ENCODE data around the gene C3orf22.

Gene C3orf22

DNA sequence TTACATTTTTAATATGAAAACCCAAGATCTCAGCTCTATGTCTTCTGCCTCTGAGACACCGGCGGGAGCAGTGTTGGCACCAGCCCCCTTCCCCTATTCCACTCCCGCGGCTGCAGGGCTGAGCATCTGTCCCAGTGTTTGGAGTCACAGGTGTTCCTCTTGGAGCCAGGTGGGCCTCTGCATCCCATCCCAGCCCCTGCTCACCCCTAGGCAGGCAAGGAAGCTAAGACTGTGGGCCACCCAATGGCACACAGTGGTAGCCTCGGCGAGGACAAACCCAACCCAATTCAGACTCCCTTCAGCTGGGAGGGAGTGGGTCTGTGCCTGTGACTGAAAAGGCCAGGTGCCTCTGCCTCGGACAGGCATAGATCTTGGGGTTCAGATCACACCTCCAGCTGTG, 31.7 kb downstream of the C3orf22 start:
- DNase-seq (ENCODE audit: low read depth), result no peak

DNA sequence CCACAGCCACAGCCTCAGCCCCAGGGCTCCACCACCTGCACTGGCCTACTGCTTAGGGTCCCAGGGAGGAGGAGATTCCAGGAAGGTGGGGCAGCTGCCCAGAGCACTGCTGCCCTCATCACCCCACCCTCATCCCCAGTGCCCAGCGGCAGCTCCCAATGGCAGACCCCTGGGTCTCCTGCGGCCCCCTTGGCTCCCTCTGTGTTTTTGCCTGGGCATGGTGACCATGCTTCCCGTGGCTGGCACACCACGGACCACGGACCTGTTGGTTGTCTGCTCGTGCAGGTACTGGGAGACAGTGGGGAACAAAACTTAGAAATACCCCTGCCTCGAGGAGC, 32.1 kb downstream of the C3orf22 start:
- DNase-seq (ENCODE audit: low read depth), result no peak

DNA sequence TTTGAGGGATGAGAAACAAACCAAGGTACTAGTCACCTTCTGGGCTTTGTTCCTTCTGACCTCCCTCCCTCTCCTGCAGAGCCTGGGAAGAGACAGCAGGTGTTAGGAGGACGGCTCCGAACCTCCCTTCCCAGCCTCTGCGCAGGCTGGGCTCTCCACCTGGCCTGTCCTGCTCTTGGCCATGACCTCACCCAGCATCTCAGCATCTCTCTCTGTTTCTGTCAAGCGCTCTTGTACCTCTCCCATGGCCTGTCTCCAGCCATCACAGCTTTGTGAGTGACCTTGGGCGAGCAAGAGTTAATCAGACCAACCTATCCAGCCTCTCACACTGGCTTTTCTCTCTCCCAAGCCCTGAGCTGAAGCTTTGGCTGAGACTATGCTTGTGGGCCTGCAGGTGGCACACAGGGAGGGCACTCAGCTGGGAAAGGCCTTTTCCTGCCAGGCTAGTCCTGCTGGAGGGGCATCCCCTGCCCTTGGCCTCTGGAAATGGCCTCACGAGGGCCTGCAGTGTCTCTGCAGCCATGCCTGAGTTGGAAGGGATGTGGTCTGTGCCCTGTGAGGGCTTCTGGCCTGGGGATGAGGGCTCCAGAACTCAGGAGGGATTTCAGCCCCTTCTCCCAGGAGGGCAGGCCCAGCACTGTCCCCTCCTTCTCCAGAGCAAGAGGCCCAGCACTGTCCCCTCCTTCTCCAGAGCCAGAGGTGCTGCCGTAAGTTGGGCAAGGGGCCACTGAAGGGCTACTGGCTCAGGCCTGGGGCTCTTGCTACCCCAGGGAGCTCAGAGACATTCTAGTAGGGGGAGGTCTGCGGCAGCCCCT, 32.7 kb downstream of the C3orf22 start:
- no peak for DNase-seq (ENCODE audit: low read depth)

DNA sequence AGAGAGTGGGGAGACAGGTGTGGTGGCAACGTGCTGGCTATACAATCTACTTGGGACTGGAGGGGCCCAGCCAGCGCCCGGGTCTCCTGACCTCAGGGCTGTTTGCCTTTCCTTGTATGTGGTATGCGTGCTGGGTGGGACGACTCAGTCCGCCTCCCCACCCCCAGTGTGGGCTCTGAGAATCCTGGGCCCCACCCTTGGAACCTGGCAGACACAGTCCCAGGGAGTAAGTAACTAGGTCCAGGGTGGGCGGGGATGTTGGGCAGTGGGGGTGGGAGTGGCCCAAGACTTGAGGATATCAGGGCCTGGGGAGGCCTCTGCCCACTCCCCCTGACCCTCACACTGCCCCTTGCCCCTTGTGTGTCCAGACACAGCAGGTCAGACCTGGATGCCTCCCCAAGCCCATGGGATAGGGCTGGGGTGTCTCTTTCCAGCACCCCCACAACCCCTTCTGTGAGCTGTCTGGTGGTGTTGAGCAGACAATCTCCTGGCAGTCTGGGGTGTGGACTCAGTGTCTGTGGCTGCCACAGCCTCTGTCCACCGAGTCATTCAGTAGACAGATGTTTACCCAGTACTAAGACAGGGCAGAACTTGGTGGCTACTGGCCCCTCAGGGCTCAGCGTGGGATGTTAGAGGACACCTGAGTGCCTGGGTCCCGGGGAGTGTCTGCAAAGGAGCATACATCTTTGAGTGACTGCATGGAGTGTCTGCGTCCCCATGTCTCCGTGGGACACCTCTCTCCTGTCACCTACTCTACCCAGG, 33.5 kb downstream of the C3orf22 start:
- DNase-seq (ENCODE audit: low read depth), result no peak

DNA sequence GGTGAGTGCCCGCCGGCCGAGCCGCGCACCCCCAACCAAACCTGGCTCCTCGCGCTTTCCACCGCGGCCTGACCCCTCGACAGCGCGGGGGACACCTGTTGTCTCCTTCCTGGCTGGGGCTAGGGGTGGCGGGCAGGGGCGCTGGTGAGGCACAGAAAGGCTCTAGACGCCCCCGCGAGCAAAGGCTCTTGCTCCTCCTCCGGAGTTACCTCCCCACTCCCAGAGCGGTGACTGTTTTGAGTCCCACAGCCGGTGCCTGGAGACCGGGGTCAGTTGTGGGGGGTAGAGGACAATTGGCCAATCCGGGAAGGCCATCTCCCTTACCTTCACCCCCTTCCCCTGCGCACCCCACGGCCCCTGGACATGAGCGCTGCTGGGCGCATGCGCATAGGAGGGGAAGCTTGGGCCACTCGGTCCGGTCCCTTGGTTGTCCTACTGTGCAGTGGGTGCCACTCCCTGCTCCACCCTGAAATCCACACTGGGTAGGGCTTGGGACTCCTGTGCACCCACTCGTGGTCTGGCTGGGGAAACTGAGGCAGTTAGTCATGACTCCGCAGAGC, 34.2 kb downstream of the C3orf22 start:
- no peak for DNase-seq (ENCODE audit: low read depth)

DNA sequence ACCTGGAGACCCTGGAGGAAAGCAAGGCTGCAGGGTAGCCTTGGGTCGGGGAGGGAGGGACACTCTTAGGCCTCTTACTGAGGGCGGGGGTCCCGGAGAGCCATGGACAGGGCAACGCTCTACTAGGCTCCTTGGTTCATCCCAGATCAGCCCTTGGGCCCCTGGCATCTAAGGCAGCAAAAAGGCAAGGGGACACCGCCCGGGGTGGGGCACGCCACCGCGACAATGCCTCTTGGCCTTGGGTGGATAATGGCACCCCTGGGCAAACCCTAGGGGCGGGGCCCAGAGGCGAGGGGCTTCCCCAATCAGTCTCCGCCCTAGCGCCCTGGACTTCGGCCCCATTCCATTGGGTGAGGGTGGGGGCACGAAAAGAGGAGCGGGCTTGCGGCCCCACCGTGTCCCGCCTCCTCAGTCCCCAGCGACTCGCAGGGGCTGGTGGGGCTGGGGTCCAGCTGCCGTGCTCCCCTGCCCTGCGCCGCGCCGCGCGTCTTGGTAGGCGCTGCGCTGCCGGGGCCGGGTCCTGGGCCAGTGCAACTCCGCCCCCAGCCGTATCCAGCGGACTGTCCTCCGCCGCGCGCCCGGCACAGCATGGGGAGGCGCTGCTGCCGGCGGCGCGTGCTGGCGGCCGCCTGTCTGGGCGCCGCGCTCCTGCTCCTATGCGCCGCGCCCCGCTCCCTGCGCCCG, 34.8 kb downstream of the C3orf22 start, which contains the start of gene CHST13:
CHST13 (plus strand) TSS at position 411 of the 684 bp plus-strand sequence; CDS start at position 589, 178 bp downstream.
- DNase-seq (ENCODE audit: low read depth), result no peak

DNA sequence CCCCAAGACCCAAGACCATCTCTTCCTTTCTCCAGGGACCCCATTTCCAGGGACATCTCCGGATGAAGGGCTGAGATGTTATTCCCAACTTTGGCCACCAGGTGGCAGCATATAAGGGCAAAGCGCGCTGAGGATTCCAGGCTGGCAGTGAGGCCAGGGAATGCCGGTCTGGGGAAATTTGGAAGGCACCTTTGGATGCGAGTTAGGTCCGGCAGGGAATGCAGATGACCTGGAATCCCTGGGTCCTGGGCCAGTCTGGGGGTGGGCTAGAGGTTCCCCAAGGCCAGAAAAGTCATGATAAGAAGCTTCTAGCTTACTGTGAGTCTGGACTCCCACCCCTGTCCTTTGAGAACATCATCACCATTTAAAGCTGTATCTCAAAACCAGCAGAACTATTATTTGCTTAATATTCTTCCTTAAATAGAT, 36.4 kb downstream of the C3orf22 start:
- no peak for DNase-seq (ENCODE audit: low read depth)

DNA sequence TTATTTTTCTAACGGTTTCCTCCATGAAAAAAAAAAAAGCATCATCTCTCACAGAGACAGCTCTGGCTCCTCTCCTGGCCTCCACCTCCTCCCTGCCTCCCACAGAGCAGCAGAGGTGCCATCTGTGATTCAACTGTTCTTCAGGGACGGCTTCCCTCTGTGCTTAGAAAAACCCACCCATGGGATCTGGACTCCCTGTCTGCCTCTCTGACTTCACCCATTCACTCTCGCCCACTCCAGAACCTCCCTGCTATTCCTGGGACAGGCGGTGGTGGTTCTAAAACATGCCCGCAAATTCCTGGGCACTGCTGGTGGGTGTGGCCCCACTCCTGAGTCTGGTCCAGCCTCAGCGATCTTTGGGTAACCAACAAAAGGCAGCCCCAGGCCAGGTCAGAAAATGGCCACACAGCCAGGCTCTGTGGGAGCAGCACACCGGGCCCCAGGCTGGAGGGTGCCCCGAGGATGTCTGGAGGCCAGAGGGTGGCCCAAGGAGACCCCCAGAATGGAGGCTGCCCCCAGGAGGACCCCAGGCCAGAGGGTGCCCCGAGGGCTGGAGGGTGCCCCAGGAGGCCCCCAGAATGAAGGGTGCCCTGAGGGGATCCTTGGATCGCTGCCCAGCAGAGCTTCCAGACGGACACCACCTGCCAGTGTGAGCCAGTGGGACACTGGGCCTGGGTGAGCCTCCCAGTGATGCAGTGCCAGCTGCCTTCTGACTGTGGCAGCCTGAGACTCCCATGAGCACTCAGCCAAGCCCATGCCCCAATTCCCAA, 37.4 kb downstream of the C3orf22 start:
- no peak for DNase-seq (ENCODE audit: low read depth)

DNA sequence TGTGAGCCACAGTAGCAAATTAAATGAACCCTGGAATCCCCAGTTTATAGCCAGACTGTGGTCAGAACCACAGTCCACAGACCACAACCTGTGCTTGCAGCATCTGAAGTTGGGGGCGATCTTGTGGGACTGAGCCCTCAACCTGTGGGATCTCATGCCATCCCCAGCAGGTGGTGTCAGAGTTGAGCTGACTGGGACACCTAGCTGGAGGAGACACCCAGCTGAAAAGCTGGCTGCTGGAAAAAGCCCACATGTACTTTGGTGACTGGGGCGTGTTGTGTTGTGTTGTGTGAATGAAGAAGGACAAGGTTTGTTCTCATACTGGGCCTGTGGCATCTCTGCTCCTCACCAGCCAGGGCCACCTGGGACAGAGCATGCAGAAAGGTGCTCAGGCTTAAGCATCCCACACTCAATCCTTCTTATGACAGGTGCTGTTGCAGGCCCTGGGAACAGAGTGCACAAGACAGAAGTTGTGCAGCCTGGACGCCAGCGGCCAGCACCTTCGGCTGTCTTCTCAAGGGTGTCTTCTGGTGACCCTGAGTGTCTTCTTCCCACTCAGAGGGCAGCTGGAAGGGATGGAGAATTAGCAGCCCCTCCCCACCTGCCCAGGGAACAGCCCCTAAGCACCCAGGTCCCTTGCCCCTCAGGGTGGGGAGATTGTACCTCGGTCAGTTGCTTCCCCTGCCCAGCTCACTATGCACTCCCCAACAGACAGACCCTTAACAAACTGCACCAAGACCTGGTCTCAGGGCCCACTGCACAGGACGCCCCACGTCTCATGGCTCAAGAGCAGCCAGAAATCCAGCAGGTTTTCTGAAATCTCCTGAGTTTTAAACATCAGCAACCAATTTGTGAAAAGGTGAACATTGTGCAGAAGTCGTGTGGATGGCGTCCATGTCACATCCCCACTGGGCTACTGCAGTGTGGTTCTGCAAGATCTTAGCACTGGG, 39.0 kb downstream of the C3orf22 start:
- DNase-seq (ENCODE audit: low read depth), result no peak

DNA sequence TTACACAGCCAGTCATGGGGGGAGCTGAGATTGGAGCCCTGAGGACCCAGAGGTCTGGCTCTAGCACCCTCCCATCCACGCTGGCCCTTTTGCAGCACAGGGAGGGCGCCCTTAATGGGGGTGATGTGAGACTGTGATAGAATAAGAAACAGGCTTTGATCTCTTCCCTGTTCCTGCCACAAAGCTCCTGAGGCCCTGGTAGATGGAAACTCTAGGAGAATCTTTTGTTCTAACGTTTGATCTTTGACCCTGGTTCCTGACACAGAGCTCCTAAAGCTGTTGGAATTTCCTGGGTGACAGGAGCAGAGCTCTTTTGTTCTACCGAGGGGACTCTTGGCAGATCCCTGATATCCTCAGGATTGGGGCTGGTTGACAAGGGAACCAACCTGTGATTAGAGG, 40.0 kb downstream of the C3orf22 start:
- DNase-seq (ENCODE audit: low read depth), result no peak

DNA sequence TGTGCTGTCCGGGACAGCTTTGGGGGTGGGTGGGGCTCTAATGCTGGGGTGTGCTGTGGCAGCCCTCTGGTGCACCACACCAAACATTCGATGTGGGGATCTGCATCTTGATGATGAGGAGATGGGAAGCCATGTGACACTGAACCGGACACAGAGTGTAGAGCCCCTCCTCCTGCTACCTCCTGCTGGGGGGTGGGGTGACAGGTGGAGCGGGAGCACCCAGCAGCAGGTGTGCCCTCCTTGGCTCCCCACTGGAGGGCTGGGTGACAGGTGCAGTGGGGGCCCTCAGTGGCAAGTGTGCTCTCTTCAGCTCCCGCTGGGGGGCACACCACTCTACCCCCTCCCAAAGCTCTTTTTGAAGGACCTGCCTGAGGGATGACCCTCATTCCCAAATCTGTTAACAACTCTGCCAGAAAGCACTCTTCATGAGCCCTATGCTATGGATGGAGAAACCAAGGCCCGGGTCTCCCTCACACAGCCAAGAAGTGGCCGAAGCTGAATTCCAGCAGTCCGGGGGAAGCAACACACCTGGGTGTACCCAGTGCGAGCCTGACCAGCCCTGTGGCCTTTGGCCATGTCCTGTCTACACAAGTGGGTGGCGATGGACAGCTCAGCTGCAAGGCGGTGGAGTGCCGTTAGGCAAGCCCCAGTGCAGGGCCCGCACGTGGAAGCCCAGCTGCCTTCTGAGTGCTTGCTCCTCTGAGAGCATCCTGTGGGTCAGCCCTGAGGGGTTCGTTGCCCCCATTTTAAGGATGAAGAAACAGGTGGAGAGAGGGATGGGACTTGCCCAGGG, 40.5 kb downstream of the C3orf22 start:
- no peak for DNase-seq (ENCODE audit: low read depth)

DNA sequence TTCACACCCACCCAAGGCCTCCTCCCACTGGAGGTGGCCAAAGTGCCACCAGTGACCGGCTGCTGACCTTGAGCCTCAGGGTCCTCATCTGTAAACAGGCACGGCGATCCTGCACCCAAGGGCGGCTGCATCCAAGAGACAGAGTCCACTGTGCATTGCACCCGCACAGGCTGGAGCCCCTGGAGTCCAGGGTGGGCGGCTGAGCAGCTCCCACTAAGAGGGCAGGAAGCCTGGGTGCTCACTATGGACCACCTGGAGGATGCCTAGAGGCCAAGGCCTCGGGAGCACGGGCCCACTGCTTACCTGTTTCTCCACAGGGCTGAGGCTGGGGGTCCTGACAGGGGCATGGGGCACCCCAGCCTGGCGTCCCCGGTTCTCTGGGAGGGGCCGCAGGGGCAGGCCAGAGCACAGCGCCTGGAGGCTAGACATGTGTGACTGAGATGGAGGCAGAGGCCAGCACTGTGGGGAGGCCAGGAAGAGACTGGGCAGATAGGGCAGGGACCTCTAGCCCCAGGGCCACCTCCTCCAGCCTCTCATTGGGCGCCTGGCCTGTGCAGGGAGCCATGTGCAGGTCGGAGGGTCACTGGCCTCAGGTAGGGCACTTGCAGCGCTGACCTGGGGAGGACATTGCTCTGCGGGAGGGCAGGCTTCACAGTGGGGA, 41.3 kb downstream of the C3orf22 start, which contains the start of gene UROC1:
UROC1 (minus strand) TSS at position 483 of the 661 bp plus-strand sequence; CDS start at position 429, 54 bp downstream.
- DNase-seq (ENCODE audit: low read depth), result no peak

DNA sequence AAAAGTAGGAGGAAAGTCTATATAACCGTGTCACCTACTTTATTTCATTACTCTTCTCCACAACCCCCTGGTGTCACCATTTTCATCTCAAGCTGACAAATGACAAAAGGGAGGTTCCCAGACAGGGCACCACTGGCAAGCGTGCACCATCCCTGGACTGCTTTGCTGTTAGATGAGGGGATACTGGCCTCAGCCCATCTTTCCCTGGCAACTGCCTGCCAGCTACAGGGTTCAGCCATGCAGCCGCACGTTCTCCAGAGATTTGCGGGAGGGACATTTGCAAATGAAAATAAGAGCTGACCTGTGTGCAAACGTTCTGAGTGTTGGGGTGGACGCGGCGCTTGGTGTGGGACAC, 41.8 kb downstream of the C3orf22 start:
- DNase-seq (ENCODE audit: low read depth), result no peak

DNA sequence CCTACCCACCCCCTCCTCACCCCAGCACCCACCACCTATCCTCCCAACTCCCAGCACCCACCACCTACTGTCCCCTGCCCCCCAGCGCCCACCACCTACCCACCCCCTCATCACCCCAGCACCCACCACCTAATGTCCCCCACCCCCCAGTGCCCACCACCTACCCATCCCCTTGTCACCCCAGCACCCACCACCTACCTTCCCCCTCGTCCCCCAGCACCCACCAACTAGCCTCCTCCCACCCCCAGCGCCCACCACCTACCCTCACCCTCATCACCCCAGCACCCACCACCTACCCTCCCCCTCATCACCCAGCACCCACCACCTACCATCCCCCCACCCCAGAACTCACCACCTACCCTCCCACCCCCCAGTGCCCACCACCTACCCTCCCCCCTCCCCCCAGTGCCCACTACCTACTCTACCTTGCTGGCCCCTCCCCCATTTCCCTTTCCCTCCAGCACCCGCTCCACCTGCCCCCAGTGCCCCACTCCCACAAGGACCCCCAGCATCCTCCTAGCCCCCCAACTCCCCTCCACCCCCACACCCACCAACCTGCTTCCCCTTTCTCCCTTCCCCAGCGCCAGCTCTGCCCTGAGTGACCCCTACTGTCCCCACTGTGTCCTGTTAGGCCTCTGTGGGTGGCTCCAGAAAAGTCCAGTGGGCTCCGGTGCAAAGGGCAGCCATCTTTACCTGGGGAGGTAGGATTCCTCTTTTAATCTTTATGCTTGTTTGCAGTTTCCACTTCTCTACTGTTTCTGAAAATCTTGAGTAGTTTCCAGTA, 42.4 kb downstream of the C3orf22 start:
- no peak for DNase-seq (ENCODE audit: low read depth)

DNA sequence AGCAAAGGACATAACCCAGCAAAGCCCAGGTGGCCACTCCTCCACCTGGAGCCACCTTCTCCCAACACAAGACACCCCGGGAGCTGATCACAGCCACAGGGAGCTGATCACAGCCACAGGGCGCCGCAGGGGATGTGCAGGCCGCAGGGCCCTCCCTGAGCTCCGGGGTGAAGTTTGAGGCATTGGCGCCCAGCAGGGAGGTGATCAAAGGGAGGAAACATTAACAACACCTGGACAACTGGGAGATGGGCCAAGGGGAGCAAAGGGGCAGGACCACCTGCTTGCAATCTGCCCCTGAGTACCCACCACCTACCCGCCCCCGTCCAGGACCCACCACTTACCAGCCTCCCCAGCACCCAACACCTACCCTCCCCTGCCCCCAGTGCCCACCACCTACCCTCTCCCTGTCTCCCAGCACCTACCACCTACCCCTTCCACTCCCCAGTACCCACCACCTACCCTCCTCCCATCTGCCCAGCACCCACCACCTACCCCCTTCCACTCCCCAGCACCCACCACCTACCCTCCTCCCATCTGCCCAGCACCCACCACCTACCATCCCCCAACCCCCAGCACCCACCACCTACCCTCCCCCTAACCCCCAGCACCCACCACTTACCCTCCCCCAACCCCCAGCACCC, 43.5 kb downstream of the C3orf22 start:
- DNase-seq (ENCODE audit: low read depth), result no peak

DNA sequence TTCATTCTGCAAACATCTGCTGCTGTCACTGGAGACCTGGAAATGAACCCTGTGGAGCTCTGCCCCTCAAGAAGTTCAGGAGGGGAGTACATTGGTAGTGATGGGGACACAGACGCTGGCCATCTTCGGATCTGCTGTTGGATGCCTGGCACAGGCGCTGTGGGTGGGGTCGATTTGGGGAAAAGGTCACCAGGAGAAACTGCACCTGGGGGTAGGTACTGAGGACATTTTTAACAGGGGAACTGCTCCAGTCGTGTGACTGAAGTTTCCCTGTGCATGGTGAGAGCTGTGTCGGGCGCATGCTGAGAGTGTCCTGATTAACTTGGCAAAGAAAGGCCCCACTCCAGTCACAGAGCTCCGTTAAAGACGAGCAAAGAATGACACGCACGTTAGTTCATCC, 44.6 kb downstream of the C3orf22 start:
- no peak for DNase-seq (ENCODE audit: low read depth)

DNA sequence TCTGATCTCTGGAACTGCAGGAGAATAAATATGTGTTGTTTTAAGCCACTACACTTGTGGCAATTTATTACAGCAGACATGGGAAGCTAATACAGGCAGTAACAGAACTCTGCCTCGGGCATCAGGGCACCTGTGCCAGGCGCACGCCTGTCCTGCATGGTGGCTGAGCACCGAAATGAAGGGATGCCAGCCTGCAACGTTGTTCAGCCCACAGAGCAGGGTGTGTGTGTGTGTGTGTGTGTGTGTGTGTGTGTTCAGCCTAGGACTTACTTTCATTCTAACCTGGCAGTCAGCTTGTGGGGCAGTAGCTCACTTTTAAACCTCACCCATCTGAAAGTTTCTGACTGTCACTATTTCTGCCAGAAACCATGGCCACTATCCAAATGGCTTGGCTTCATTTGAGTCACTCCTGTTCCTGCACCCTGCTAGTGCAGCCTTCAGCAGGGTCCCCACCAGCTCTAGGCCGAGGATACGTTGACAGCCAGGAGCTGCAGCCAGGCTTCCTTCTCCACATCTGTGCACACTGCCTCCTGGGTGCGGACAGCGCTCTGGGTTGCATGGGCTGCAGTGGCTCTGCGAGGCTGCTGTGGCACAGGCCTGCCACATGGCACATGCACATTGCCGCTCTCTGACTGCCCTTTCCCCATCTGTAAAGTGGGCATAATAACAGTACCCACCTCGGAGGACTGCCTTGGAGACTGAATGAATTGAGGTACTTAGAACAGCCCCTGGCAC, 45.6 kb downstream of the C3orf22 start:
- no peak for DNase-seq (ENCODE audit: low read depth)

Data from HS-27A (cell line).